ENCODE measurements around the gene RRBP1. TPM values are rescaled to one million over a fixed set of nuclear protein-coding genes. Genes with fewer than 3 reads are reported as not detected.

Gene RRBP1
- total RNA-seq, 1 donor from 2014 or later = 459 TPM

DNA sequence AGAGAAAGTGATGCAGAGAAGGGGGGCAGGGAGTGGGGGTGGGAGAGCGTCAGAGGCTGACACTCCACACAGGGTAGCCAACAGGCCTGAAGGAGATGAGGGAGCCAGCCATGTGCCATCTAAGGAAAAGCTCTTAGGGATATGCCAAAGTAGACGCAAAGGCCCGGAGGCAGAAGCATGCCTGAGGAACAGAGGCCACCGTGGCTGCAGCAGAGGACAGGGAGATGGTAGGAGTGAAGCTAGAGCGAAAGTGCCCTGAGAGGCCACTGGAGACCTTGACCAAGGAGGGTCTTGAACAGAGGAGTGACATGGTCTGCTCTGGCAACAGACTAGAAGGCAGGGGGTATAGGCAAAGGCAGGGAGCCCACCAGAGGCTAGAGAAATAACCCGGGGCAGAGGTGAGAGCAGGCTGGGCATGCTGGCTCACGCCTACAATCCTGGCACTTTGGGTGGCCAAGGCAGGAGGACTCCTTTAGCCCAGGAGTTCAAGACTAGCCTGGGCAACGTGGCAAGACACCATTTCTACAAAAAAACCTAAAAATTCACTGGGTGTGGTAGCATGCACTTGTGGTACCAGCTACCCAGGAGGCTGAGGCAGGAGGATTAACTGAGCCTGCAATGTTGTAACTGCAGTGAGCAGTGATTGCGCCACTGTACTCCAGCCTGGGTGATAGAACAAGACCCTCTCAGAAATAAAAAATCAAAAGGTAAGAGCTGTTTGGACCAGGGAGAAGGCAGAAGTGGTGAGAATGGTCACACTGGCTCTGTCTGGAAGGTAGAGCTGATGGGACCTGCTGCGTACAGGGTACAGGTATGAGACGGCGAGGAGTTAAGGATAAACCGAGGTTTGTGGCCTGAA, 6.3 kb downstream of the RRBP1 start:
- H3K27me3 Mint-ChIP-seq (ENCODE audit: low read depth) = no peaks in the 10 kb centered on the region
- no peak overlapping the region for H3K4me3 Mint-ChIP-seq (ENCODE audit: unreplicated experiment)
- H3K4me1 Mint-ChIP-seq (ENCODE audit: low read depth) = peaks cover 96% of the 10 kb centered on the region
- H3K36me3 Mint-ChIP-seq (ENCODE audit: low read depth) = peaks cover 29% of the 10 kb centered on the region
- DNase-seq (ENCODE audit: low spot score) = no peak
- TF ChIP-seq, protein P1, sequence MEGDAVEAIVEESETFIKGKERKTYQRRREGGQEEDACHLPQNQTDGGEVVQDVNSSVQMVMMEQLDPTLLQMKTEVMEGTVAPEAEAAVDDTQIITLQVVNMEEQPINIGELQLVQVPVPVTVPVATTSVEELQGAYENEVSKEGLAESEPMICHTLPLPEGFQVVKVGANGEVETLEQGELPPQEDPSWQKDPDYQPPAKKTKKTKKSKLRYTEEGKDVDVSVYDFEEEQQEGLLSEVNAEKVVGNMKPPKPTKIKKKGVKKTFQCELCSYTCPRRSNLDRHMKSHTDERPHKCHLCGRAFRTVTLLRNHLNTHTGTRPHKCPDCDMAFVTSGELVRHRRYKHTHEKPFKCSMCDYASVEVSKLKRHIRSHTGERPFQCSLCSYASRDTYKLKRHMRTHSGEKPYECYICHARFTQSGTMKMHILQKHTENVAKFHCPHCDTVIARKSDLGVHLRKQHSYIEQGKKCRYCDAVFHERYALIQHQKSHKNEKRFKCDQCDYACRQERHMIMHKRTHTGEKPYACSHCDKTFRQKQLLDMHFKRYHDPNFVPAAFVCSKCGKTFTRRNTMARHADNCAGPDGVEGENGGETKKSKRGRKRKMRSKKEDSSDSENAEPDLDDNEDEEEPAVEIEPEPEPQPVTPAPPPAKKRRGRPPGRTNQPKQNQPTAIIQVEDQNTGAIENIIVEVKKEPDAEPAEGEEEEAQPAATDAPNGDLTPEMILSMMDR (IDR thresholded peaks at IDR 0.05) = no peak
- peak overlapping the region; percentile 88 for H3K27ac Mint-ChIP-seq (ENCODE audit: unreplicated experiment)
- no peaks in the 10 kb centered on the region for H3K9me3 Mint-ChIP-seq (ENCODE audit: low read depth)

DNA sequence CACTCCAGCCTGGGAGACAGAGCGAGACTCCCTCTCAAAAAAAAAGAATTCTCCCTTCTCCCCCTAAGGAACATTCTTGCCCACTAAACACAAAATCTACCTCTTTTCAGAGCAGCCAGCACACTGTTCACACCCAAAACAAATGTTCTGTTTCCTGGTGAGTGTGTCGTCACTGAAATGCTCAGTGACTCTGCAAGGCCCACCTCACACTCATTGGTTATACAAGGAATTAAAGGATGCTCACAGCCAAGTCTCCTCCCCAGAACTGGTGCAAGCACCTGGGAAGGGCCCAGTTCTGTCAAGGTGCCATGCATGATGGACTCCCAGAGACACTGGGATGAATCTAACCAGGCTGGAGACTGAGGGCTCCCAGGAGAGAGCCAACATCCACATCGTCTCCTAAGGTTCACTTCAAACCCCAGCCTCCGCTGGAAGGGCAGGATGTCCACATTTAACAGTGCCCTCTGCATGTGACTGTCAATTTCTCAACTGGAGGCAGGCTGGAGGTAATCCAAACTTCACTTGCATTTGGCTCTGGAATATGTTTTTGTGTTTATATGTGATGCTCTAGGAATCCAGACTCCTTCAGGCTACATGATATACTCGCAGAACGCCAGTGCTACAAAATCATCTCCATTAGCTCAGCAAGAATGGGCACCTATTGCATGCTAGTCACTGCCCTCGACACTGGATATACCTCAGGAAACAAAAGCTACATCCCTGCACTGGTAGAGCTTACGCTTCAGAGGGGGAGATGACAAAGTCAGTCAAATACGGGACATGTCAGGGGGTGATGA, 7.1 kb downstream of the RRBP1 start:
- Mint-ChIP-seq H3K27me3 (ENCODE audit: low read depth) (no peaks in the 10 kb centered on the region), H3K9me3 (ENCODE audit: low read depth) (no peaks in the 10 kb centered on the region), H3K36me3 (ENCODE audit: low read depth) (peaks cover 29% of the 10 kb centered on the region), H3K4me1 (ENCODE audit: low read depth) (peaks cover 99% of the 10 kb centered on the region), H3K4me3 (ENCODE audit: unreplicated experiment) (no peak overlapping the region), H3K27ac (ENCODE audit: unreplicated experiment) (peak overlapping the region; percentile 73)
- TF ChIP-seq, protein P1 (IDR thresholded peaks at IDR 0.05) = no peak
- no peak for DNase-seq (ENCODE audit: low spot score)

DNA sequence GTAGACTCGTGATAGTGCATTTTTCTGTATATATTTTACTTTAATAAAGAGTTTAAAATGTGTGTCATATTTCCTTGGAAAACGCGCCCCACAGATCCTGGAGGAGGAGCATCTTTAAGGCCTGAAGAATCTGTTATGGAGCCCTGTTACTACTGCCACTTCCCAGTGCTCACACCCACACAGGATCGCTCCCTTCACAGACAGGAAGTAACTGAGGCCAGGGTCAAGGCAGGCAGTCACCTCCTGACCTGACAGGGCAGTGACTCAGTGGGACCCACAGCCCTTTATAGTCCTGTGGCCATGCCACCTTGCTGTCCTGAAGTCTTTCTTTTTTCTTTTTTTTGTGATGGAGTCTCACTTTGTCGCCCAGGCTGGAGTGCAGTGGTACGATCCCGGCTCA, 9.0 kb downstream of the RRBP1 start:
- Mint-ChIP-seq H3K27ac (ENCODE audit: unreplicated experiment) (peak overlapping the region; percentile 70), H3K9me3 (ENCODE audit: low read depth) (no peaks in the 10 kb centered on the region), H3K27me3 (ENCODE audit: low read depth) (no peaks in the 10 kb centered on the region), H3K4me1 (ENCODE audit: low read depth) (peaks cover 98% of the 10 kb centered on the region), H3K36me3 (ENCODE audit: low read depth) (peaks cover 25% of the 10 kb centered on the region), H3K4me3 (ENCODE audit: unreplicated experiment) (no peak overlapping the region)
- TF ChIP-seq, protein P1 (IDR thresholded peaks at IDR 0.05) = no peak
- no peak for DNase-seq (ENCODE audit: low spot score)

DNA sequence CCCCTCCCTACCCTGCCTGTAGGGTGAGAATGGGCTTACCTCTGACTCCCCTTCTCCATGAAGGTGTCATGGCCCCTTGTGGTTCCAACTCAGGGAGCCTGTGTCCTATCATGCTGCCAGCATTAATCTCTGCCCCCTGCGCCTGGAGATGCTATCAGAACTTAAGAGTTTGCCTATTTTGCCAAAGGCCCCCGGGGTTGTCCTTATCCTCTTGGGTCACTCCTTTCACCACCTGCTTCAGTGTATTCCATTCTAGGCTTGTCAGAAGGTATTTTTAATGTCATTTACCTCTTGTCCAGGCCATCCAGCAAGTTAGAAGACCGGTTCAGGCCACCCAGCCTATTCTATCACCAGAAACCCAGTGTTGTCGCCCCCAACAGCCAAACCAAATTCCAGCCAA, 10.5 kb downstream of the RRBP1 start:
- H3K36me3 Mint-ChIP-seq (ENCODE audit: low read depth) = peaks cover 23% of the 10 kb centered on the region
- H3K27ac Mint-ChIP-seq (ENCODE audit: unreplicated experiment) = peak overlapping the region; percentile 56
- no peaks in the 10 kb centered on the region for H3K27me3 Mint-ChIP-seq (ENCODE audit: low read depth)
- no peak for DNase-seq (ENCODE audit: low spot score)
- peaks cover 98% of the 10 kb centered on the region for H3K4me1 Mint-ChIP-seq (ENCODE audit: low read depth)
- H3K9me3 Mint-ChIP-seq (ENCODE audit: low read depth) = no peaks in the 10 kb centered on the region
- no peak overlapping the region for H3K4me3 Mint-ChIP-seq (ENCODE audit: unreplicated experiment)
- TF ChIP-seq, protein P1 (IDR thresholded peaks at IDR 0.05) = no peak

DNA sequence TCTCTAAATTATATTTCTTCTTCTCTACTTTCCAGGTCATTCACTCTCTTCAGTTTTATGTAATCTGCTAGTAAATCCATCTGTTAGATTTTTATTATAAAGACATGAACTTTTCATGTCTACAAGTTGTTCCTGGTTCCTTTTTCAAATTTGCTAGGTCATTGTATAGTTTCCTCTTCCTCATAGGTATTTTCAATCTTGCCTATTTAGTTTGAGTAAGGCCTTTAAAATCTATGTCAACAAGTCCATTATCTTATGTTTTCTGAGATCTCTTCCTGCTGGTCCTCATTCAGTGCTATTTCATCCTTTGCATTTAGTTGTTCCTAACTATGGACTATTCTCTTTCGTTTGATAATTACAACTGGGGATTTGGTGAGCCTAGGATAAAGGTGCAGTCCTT, 11.0 kb downstream of the RRBP1 start:
- no peaks in the 10 kb centered on the region for H3K9me3 Mint-ChIP-seq (ENCODE audit: low read depth)
- TF ChIP-seq, protein P1 (IDR thresholded peaks at IDR 0.05) = no peak
- no peak for DNase-seq (ENCODE audit: low spot score)
- H3K36me3 Mint-ChIP-seq (ENCODE audit: low read depth) = peaks cover 20% of the 10 kb centered on the region
- no peaks in the 10 kb centered on the region for H3K27me3 Mint-ChIP-seq (ENCODE audit: low read depth)
- H3K4me3 Mint-ChIP-seq (ENCODE audit: unreplicated experiment) = no peak overlapping the region
- peaks cover 98% of the 10 kb centered on the region for H3K4me1 Mint-ChIP-seq (ENCODE audit: low read depth)
- peak overlapping the region; percentile 35 for H3K27ac Mint-ChIP-seq (ENCODE audit: unreplicated experiment)
